A549 (cell line): Measurements from ENCODE around the gene ERRFI1. TPM values are rescaled to one million over a fixed set of nuclear protein-coding genes. Genes with fewer than 3 reads are reported as not detected.

Source experiments
- ATAC-seq, 2 experiments: fragments of 200-7000 bp in 1 of 2; fragments of >200 bp in 1 of 2; cut with Nextera tagmentation in 1 of 2; cut with Tn5 transposase in 1 of 2; 3 replicates each; pipeline versions ENCODE4 v1.8.0 to v1.9.1; 2018 to 2020; ENCODE audit warnings: mild to moderate bottlenecking in 1 of 2, moderate library complexity in 1 of 2
- CTCF ChIA-PET: fragments of 300-600 bp; sonication (Branson Sonifier 250); formaldehyde crosslinking; extraction: SDS; loops from one replicate; lab custom pipeline; 2021; ENCODE audit warnings: antibody characterized with exemption, inconsistent platforms; lab: Yijun Ruan, JAX
- POLR2A ChIA-PET: fragments of 350-600 bp; formaldehyde crosslinking; extraction: SDS; loops from one replicate; lab custom pipeline; 2021; ENCODE audit warnings: antibody characterized with exemption, inconsistent platforms; lab: Yijun Ruan, JAX
- DNase-seq, 2 experiments: peaks; one replicate each; pipeline versions ENCODE4 v3.0.0 to v3.0.0-alpha.2; 2011 to 2016; ENCODE audit warnings: low read depth in 1 of 2, low spot score in 1 of 2
- FAIRE-seq: peaks from 2 replicates; lab custom pipeline; 2011; peaks lifted over from hg19 to GRCh38; lab: Jason Lieb, UNC
- H3K27ac ChIP-seq, 2 experiments: fragments of >200 bp; sonication (Bioruptor Twin); formaldehyde crosslinking; 3 replicates each; pipeline ENCODE4 v1.5.1; 2016 to 2017
- H3K4me1 ChIP-seq: fragments of >200 bp; sonication (Bioruptor Twin); formaldehyde crosslinking; 3 replicates; pipeline ENCODE4 v1.6.1; 2016
- H3K4me2 ChIP-seq: fragments of >200 bp; sonication (Bioruptor Twin); formaldehyde crosslinking; 3 replicates; pipeline ENCODE4 v1.6.1; 2016
- H3K4me3 ChIP-seq: fragments of >200 bp; sonication (Bioruptor Twin); formaldehyde crosslinking; 3 replicates; pipeline ENCODE4 v1.5.1; 2016
- H3K9me3 ChIP-seq: fragments of >200 bp; sonication (Bioruptor Twin); formaldehyde crosslinking; 3 replicates; pipeline ENCODE4 v1.6.1; 2016
- CBX2 ChIP-seq: fragments of 200-600 bp; sonication (generic); IDR thresholded peaks from 2 replicates; pipeline ENCODE4 v1.6.1; 2016; ENCODE audit warnings: low read depth, mild to moderate bottlenecking, borderline replicate concordance
- CBX8 ChIP-seq: fragments of 200-600 bp; sonication (generic); IDR thresholded peaks from 2 replicates; pipeline ENCODE4 v1.6.1; 2016
- CHD2 ChIP-seq: fragments of 150-350 bp; IDR thresholded peaks from 2 replicates; pipeline ENCODE4 v1.6.1; 2014; ENCODE audit warnings: low read length; ENCODE audit not compliant: partially characterized antibody
- FOSB ChIP-seq: fragments of 250-450 bp; sonication (Bioruptor Pico); IDR thresholded peaks from 2 replicates; pipeline ENCODE4 v1.5.0; 2020; ENCODE audit warnings: mild to moderate bottlenecking, moderate library complexity
- HOXA7 ChIP-seq: fragments of 250-450 bp; sonication (Bioruptor Pico); IDR thresholded peaks from 2 replicates; pipeline ENCODE4 v1.5.0; 2020; ENCODE audit warnings: mild to moderate bottlenecking, moderate library complexity
- HOXB13 ChIP-seq: fragments of 250-450 bp; sonication (Bioruptor Pico); IDR thresholded peaks from 2 replicates; pipeline ENCODE4 v1.5.0; 2020; ENCODE audit warnings: low read depth, mild to moderate bottlenecking, moderate library complexity
- KDM1A ChIP-seq: fragments of 200-600 bp; sonication (generic); IDR thresholded peaks from 2 replicates; pipeline ENCODE4 v1.6.1; 2016; ENCODE audit warnings: low read depth, mild to moderate bottlenecking
- MAFK ChIP-seq: fragments of 450-650 bp; IDR thresholded peaks from 2 replicates; pipeline ENCODE4 v1.6.1; 2014; ENCODE audit not compliant: partially characterized antibody
- PHF8 ChIP-seq: fragments of 200-600 bp; sonication (generic); IDR thresholded peaks from 2 replicates; pipeline ENCODE4 v1.6.1; 2016; ENCODE audit warnings: low read depth, mild to moderate bottlenecking, antibody characterized with exemption, moderate library complexity, borderline replicate concordance
- POLR2A ChIP-seq: IDR thresholded peaks from 2 replicates; pipeline ENCODE4 v1.6.1; 2012; ENCODE audit warnings: mild to moderate bottlenecking, low read length
- POLR2AphosphoS2 ChIP-seq: conservative IDR thresholded peaks from 2 replicates; pipeline ENCODE4 v1.6.1; 2012; ENCODE audit warnings: low read length, improper control_type of control experiment, inconsistent platforms
- RAD21 ChIP-seq, 2 experiments: fragments of >200 bp in 1 of 2; sonication (Bioruptor Twin) in 1 of 2; formaldehyde crosslinking in 1 of 2; IDR thresholded peaks in 1 of 2; conservative IDR thresholded peaks in 1 of 2; 2 replicates in 1 of 2; 3 replicates in 1 of 2; pipeline ENCODE4 v1.6.1; 2012 to 2018; ENCODE audit warnings: inconsistent platforms in 1 of 2
- TP53 ChIP-seq: fragments of 250-450 bp; sonication (Bioruptor Pico); IDR thresholded peaks from 2 replicates; pipeline ENCODE4 v1.5.0; 2021; ENCODE audit warnings: mild to moderate bottlenecking, moderate library complexity
- WGBS: methylation state at CpG from one replicate; pipeline ENCODE4 v1.1.6; 2017; ENCODE audit errors: missing lambda C conversion rate; 5-methylcytosine and 5-hydroxymethylcytosine counted together
- polyA plus RNA-seq, 4 experiments: library from polyadenylated mRNA; depleted of rRNA in 3 of 4; stranded (reverse); fragments of >200 nt; fragmentation: RNase III in 1 of 4; extraction: RNeasy Plus Mini Kit Qiagen cat#74134 plus additional on column Dnase treatment in 1 of 4; gene quantifications; 2 replicates in 3 of 4; 3 replicates in 1 of 4; pipeline ENCODE4 v1.2.3, GENCODE V29; 2011 to 2017
- TF ChIP-seq, protein P1 (sequence below): fragments of >200 bp; sonication (Bioruptor Twin); formaldehyde crosslinking; IDR thresholded peaks from 3 replicates; pipeline ENCODE4 v1.5.1; 2016
- TF ChIP-seq, protein P2 (sequence below): fragments of >200 bp; sonication (Bioruptor Twin); formaldehyde crosslinking; IDR thresholded peaks from 2 replicates; pipeline ENCODE4 v1.6.1; 2016
- TF ChIP-seq, protein P3 (sequence below): fragments of 250-450 bp; sonication (Bioruptor Pico); IDR thresholded peaks from 2 replicates; pipeline ENCODE4 v1.5.0; 2020; ENCODE audit warnings: low read depth, mild to moderate bottlenecking, moderate library complexity
- TF ChIP-seq, protein P4 (sequence below): fragments of 200-600 bp; sonication (generic); IDR thresholded peaks from 2 replicates; pipeline ENCODE4 v1.6.1; 2016; ENCODE audit warnings: antibody characterized with exemption, mild to moderate bottlenecking, moderate library complexity
- TF ChIP-seq, protein P5 (sequence below): fragments of 250-450 bp; sonication (Bioruptor Pico); IDR thresholded peaks from 2 replicates; pipeline ENCODE4 v1.5.0; 2021; ENCODE audit warnings: mild to moderate bottlenecking, moderate library complexity, borderline replicate concordance

ERRFI1 gene
- polyA plus RNA-seq, 2 of the 4 experiments (the other 2 are of a cell fraction): 51.0 to 217 TPM

DNA sequence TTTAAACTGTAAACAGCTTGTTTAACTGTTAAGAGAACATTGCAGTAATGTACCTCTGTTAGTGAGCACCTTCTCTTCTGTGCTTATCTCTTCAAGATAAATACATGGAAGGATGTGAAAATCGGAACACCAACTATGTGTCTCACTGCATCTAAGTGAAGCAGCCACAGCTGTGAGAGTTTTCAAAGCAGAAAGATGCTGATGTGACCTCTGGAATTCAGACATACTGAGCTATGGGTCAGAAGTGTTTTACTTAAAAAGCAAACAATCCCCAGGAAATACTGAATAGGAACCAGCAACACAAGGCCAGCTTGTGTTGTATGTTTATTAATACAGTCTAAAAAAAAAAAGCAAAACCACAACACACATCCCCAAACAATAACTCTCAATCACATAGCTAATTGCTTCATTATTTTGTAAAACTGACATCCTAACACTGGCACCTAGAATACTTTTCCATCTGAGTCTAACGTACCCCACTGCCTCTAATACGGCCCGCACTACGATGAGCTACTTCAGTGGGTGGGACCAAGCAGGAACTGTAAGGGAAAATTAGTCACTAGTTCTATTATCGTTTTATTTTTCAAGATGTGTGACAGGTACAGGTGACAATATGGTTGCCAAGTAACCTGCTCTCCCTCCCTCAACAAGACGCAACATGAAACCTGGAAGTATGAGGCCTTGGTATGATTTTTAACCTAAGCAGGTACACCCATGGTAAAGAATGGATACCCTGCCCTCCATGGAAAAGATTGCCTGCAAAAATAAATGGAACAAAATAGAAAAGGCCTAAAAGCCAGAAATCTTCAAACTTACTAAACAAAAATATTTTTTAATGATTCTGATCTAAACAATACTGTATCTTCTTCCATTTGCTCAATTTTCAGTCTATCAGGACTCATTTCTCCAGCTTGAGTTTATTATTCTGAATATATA lies 13.9 kb downstream of the ERRFI1 start:
- DNase-seq: no peak
- WGBS: 75% methylated on average over 7 of the region's 7 CpGs
- H3K9me3 ChIP-seq: no peaks in the 10 kb centered on the region
- no peak for ATAC-seq
- H3K4me2 ChIP-seq: peak overlapping the region; percentile 1; the same call in 1 of the 3 replicates
- TF ChIP-seq POLR2AphosphoS2: peak; percentile 81
- TF ChIP-seq, protein P1, sequence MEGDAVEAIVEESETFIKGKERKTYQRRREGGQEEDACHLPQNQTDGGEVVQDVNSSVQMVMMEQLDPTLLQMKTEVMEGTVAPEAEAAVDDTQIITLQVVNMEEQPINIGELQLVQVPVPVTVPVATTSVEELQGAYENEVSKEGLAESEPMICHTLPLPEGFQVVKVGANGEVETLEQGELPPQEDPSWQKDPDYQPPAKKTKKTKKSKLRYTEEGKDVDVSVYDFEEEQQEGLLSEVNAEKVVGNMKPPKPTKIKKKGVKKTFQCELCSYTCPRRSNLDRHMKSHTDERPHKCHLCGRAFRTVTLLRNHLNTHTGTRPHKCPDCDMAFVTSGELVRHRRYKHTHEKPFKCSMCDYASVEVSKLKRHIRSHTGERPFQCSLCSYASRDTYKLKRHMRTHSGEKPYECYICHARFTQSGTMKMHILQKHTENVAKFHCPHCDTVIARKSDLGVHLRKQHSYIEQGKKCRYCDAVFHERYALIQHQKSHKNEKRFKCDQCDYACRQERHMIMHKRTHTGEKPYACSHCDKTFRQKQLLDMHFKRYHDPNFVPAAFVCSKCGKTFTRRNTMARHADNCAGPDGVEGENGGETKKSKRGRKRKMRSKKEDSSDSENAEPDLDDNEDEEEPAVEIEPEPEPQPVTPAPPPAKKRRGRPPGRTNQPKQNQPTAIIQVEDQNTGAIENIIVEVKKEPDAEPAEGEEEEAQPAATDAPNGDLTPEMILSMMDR: no peak
- CTCF ChIA-PET: interaction anchor here (0.9 to 13.0 kb wide), 5 partner anchors 13 to 301 kb away, joined by 4 to 172 read pairs (median 12); no protein-coding TSS in a partner anchor
- H3K4me1 ChIP-seq: peaks cover 79% of the 10 kb centered on the region
- POLR2A ChIA-PET: no interaction called here
- no peak for FAIRE-seq
- no peak overlapping the region for H3K27ac ChIP-seq
- no peak overlapping the region for H3K4me3 ChIP-seq

DNA sequence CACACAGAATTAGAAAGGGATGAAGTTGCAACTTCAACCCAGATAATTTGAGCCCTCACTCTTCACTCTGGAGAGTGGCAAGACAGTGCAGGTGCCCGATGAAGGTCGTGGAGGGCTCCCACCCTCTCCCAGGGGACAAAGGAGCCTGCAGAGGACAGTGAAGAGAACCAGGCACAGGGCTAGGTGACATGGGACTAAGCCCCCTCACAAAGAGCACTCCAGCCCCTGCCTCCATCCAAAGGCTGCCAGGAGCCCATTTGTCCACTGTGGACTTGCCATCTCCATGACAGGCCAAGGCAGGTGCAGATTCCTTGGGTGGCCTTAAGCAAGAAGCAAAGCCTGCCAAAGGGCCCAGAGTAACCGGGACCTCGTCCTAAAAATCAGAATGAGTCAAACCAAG lies 15.1 kb downstream of the ERRFI1 start:
- TF ChIP-seq, protein P2, sequence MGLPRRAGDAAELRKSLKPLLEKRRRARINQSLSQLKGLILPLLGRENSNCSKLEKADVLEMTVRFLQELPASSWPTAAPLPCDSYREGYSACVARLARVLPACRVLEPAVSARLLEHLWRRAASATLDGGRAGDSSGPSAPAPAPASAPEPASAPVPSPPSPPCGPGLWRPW: no peak
- peak; percentile 74; the same call in 1 of the 2 replicates for TF ChIP-seq TP53 (CRISPR knock-in tag)
- TF ChIP-seq POLR2AphosphoS2: peak; percentile 87
- peak; percentile 21; the same call in 1 of the 2 replicates for TF ChIP-seq FOSB (CRISPR knock-in tag)
- no peak for TF ChIP-seq MAFK
- no peak for TF ChIP-seq CBX8
- no peak for TF ChIP-seq RAD21 (conservative IDR thresholded peaks at IDR 0.05 in 1 of 2, IDR thresholded peaks at IDR 0.05 in 1 of 2)
- no peak for TF ChIP-seq CHD2
- TF ChIP-seq CBX2: no peak
- no peak for TF ChIP-seq KDM1A
- no peak for ATAC-seq

DNA sequence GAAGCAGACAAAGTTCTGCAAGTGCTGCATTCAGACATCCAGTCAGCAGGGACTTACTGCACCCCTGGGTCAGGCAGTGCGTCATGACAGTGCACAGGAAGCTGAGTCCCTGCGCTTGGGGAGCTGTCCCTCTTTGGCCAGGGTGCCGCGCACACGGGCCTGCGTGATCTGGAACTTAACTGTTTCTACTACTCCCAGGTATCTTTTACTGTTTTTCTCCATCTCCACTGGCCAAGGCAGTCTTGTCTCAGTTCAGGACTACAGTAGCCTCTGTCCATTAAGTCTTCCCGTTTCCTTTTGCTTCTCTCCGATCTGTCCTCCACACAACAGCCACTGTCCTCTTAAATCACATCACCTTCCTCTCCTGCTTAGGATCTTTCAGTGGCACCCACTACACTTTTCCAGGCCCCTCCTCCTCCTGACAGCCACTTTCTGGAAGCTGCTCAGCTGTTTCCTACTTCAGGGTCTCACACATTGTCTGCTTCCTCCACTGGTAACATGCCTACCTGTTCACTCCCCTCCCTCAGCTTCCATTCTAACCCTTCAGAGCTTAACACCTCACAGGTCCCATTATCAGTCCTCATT lies 15.9 kb downstream of the ERRFI1 start:
- FAIRE-seq (no peak), DNase-seq (no peak), ATAC-seq (peak; percentile 3 to 27; a peak in 3 of 6 replicates)
- Histone ChIP-seq H3K4me2 (no peak overlapping the region), H3K27ac (peak overlapping the region in 1 of 2 experiments; percentile 34; a peak in 1 of 6 replicates), H3K9me3 (no peaks in the 10 kb centered on the region), H3K4me1 (peaks cover 78% of the 10 kb centered on the region), H3K4me3 (no peak overlapping the region)
- POLR2A ChIA-PET: no interaction called here
- CTCF ChIA-PET: interaction anchor here (0.6 to 13.0 kb wide), 4 partner anchors 34 to 337 kb away, joined by 3 to 172 read pairs (median 8); no protein-coding TSS in a partner anchor
- 93% methylated on average over 8 of the region's 8 CpGs for WGBS
- TF ChIP-seq, protein P3, sequence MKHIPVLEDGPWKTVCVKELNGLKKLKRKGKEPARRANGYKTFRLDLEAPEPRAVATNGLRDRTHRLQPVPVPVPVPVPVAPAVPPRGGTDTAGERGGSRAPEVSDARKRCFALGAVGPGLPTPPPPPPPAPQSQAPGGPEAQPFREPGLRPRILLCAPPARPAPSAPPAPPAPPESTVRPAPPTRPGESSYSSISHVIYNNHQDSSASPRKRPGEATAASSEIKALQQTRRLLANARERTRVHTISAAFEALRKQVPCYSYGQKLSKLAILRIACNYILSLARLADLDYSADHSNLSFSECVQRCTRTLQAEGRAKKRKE (CRISPR knock-in tag): no peak
- peak; percentile 87; the same call in 1 of the 2 replicates for TF ChIP-seq HOXA7 (CRISPR knock-in tag)
- no peak for TF ChIP-seq HOXB13 (CRISPR knock-in tag)
- TF ChIP-seq, protein P4, sequence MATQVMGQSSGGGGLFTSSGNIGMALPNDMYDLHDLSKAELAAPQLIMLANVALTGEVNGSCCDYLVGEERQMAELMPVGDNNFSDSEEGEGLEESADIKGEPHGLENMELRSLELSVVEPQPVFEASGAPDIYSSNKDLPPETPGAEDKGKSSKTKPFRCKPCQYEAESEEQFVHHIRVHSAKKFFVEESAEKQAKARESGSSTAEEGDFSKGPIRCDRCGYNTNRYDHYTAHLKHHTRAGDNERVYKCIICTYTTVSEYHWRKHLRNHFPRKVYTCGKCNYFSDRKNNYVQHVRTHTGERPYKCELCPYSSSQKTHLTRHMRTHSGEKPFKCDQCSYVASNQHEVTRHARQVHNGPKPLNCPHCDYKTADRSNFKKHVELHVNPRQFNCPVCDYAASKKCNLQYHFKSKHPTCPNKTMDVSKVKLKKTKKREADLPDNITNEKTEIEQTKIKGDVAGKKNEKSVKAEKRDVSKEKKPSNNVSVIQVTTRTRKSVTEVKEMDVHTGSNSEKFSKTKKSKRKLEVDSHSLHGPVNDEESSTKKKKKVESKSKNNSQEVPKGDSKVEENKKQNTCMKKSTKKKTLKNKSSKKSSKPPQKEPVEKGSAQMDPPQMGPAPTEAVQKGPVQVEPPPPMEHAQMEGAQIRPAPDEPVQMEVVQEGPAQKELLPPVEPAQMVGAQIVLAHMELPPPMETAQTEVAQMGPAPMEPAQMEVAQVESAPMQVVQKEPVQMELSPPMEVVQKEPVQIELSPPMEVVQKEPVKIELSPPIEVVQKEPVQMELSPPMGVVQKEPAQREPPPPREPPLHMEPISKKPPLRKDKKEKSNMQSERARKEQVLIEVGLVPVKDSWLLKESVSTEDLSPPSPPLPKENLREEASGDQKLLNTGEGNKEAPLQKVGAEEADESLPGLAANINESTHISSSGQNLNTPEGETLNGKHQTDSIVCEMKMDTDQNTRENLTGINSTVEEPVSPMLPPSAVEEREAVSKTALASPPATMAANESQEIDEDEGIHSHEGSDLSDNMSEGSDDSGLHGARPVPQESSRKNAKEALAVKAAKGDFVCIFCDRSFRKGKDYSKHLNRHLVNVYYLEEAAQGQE: no peak; the same call in 1 of the 2 replicates
- TF ChIP-seq, protein P5, sequence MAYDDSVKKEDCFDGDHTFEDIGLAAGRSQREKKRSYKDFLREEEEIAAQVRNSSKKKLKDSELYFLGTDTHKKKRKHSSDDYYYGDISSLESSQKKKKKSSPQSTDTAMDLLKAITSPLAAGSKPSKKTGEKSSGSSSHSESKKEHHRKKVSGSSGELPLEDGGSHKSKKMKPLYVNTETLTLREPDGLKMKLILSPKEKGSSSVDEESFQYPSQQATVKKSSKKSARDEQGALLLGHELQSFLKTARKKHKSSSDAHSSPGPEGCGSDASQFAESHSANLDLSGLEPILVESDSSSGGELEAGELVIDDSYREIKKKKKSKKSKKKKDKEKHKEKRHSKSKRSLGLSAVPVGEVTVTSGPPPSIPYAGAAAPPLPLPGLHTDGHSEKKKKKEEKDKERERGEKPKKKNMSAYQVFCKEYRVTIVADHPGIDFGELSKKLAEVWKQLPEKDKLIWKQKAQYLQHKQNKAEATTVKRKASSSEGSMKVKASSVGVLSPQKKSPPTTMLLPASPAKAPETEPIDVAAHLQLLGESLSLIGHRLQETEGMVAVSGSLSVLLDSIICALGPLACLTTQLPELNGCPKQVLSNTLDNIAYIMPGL (CRISPR knock-in tag): 0 out of 2 replicates have a peak, but pooled peaks have one; percentile 26
- TF ChIP-seq FOSB (CRISPR knock-in tag): peak; percentile 86; the same call in 1 of the 2 replicates
- TF ChIP-seq POLR2A: no peak
- no peak for TF ChIP-seq PHF8

More for the DNA sequence above, 15.1 kb downstream of the ERRFI1 start:
- H3K4me1 ChIP-seq: peaks cover 79% of the 10 kb centered on the region
- no peak for DNase-seq
- 86% methylated on average over 4 of the region's 4 CpGs for WGBS
- H3K9me3 ChIP-seq: no peaks in the 10 kb centered on the region
- CTCF ChIA-PET: interaction anchor here (1.1 to 13.0 kb wide), 5 partner anchors 17 to 336 kb away, joined by 3 to 172 read pairs (median 12); no protein-coding TSS in a partner anchor
- H3K4me2 ChIP-seq: no peak overlapping the region
- peak overlapping the region in 1 of 2 experiments; percentile 61; a peak in 2 of 6 replicates for H3K27ac ChIP-seq
- no peak overlapping the region for H3K4me3 ChIP-seq
- POLR2A ChIA-PET: no interaction called here
- no peak for FAIRE-seq
